Measurements from ENCODE around the gene MBTPS1. TPM values are rescaled to one million over a fixed set of nuclear protein-coding genes. Genes with fewer than 3 reads are reported as not detected.

Gene MBTPS1
- total RNA-seq, 1 donor from 2014 or later = 88.7 TPM

DNA sequence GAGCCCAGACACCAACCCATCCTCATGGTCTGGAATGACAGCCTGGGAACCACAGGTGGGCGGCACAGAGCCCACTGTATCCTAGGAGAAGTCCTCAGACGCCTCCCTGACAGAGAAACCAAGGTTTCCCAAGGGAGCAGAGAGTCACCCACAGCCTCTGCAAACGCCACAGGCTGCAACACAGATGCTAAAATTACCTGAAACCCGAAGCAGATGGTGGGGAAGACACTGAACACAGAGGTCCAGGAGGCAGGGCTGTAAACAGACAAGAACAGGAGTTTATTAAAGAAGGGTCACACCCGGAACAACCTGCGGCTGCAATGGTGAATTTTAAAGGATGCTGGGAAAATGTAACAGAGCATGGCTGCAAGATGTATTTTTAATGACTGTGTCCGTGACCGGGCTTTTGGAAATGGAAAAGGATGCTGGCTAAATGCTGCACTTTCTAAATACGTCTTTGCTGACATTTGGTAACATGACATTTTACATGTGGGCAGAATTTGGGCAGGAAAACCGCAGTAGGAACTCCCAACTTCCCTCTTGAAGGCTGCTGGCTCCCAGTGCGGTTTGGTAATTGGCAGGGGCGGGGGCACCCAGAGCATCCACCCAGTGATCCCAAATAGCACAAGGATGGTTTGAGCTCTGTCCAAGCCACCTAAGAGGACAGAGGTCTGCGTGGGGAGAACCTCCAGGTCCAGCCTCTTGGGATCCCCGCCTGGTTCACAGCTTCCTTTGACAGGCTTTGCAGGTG lies 87.3 kb downstream of the MBTPS1 start:
- Mint-ChIP-seq H3K27ac (ENCODE audit: unreplicated experiment) (no peak overlapping the region), H3K9me3 (ENCODE audit: low read depth) (no peaks in the 10 kb centered on the region), H3K27me3 (ENCODE audit: low read depth) (peaks cover 7% of the 10 kb centered on the region), H3K36me3 (ENCODE audit: low read depth) (no peaks in the 10 kb centered on the region), H3K4me3 (ENCODE audit: unreplicated experiment) (no peak overlapping the region), H3K4me1 (ENCODE audit: low read depth) (peaks cover 10% of the 10 kb centered on the region)
- DNase-seq (ENCODE audit: low spot score) = no peak
- TF ChIP-seq, protein P1, sequence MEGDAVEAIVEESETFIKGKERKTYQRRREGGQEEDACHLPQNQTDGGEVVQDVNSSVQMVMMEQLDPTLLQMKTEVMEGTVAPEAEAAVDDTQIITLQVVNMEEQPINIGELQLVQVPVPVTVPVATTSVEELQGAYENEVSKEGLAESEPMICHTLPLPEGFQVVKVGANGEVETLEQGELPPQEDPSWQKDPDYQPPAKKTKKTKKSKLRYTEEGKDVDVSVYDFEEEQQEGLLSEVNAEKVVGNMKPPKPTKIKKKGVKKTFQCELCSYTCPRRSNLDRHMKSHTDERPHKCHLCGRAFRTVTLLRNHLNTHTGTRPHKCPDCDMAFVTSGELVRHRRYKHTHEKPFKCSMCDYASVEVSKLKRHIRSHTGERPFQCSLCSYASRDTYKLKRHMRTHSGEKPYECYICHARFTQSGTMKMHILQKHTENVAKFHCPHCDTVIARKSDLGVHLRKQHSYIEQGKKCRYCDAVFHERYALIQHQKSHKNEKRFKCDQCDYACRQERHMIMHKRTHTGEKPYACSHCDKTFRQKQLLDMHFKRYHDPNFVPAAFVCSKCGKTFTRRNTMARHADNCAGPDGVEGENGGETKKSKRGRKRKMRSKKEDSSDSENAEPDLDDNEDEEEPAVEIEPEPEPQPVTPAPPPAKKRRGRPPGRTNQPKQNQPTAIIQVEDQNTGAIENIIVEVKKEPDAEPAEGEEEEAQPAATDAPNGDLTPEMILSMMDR (IDR thresholded peaks at IDR 0.05) = no peak

DNA sequence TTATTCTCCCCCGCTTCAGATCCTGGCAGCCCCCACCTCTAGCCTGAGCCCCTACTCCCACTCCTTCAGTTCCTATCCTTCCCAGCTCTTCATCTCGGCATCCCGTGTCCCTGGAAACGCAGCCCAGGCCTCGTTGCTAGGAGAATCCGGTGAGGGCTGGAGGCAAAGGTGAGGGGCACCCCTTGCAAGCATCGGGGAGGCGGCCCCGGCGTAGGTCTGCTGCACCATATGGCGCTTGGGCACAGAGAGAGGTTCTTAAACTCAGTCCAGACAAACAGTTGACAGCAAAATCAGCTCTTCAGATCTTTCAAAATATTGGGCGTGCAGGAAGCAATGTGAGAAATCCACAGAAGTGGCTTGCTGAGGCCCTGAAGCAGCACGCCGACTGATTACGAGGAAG lies 89.1 kb downstream of the MBTPS1 start:
- Mint-ChIP-seq H3K36me3 (ENCODE audit: low read depth) (no peaks in the 10 kb centered on the region), H3K4me1 (ENCODE audit: low read depth) (peaks cover 20% of the 10 kb centered on the region), H3K4me3 (ENCODE audit: unreplicated experiment) (no peak overlapping the region), H3K9me3 (ENCODE audit: low read depth) (no peaks in the 10 kb centered on the region), H3K27ac (ENCODE audit: unreplicated experiment) (no peak overlapping the region), H3K27me3 (ENCODE audit: low read depth) (peaks cover 7% of the 10 kb centered on the region)
- TF ChIP-seq, protein P1 (IDR thresholded peaks at IDR 0.05) = no peak
- DNase-seq (ENCODE audit: low spot score) = no peak

DNA sequence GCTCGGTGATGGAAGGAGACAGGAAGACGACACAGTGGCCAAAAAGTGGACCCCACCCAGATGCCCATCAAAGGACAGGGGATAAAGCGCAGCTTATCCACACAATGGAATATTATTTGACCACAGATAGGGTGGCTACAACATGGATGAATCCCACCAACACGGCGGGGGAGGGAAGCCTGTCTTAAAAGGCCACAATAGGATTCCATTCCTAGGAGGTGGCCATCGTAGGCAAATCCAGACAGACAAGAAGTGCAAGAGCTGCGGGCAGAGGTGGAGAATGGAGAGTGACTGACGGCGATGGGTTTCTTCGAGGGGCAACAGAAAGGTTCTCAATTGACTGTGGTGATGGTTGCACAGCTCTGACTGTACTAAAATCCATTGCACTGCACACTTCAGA lies 90.1 kb downstream of the MBTPS1 start:
- Mint-ChIP-seq H3K27ac (ENCODE audit: unreplicated experiment) (no peak overlapping the region), H3K9me3 (ENCODE audit: low read depth) (peaks cover 7% of the 10 kb centered on the region), H3K4me3 (ENCODE audit: unreplicated experiment) (no peak overlapping the region)

DNA sequence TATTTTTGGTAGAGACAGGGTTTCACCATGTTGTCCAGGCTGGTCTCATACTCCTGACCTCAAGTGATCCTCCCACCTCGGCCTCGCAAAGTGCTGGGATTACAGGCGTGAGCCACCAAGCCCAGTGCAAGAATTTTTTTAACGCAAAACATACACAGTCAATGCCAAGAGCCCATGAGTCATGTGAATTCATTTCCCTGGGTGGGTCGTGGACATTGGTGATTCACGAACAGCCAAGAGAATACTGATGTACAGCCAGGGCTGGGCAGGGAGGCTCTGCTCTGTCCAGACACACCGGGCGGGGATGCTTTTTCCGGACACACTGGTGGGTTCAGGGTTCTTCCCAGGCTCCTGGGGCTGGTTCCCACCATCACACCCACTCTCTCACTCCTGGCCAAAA lies 91.9 kb downstream of the MBTPS1 start:
- no peak for DNase-seq (ENCODE audit: low spot score)
- TF ChIP-seq, protein P1 (IDR thresholded peaks at IDR 0.05) = no peak
- H3K27ac Mint-ChIP-seq (ENCODE audit: unreplicated experiment) = peak overlapping the region; percentile 83
- H3K4me1 Mint-ChIP-seq (ENCODE audit: low read depth) = peaks cover 20% of the 10 kb centered on the region
- H3K9me3 Mint-ChIP-seq (ENCODE audit: low read depth) = peaks cover 11% of the 10 kb centered on the region
- peaks cover 3% of the 10 kb centered on the region for H3K27me3 Mint-ChIP-seq (ENCODE audit: low read depth)
- H3K36me3 Mint-ChIP-seq (ENCODE audit: low read depth) = peaks cover 4% of the 10 kb centered on the region
- no peak overlapping the region for H3K4me3 Mint-ChIP-seq (ENCODE audit: unreplicated experiment)

More for the DNA sequence above, 90.1 kb downstream of the MBTPS1 start:
- TF ChIP-seq, protein P1 (IDR thresholded peaks at IDR 0.05) = no peak
- H3K4me1 Mint-ChIP-seq (ENCODE audit: low read depth) = peaks cover 20% of the 10 kb centered on the region
- H3K36me3 Mint-ChIP-seq (ENCODE audit: low read depth) = peaks cover under 1% of the 10 kb centered on the region
- DNase-seq (ENCODE audit: low spot score) = no peak
- H3K27me3 Mint-ChIP-seq (ENCODE audit: low read depth) = peaks cover 7% of the 10 kb centered on the region

DNA sequence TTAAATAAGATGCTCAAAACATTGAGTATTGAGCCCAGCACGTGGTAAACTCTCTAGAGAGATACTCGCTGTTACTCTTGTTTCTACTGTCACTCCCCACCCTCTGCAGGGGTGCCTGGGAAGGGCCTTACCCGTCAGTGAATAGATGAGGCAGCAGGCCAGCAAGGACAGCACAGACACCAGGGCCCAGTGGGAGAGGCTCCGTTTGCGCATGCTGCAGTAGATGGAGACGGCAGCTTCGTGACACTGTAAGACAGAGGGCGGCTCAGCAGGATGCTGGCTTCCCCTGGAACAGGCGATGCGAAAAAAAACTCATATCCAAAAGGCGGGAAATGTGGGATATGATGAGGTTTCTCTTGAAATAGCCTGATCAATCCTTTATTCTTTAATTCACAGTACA lies 94.1 kb downstream of the MBTPS1 start:
- Mint-ChIP-seq H3K4me1 (ENCODE audit: low read depth) (peaks cover 20% of the 10 kb centered on the region), H3K4me3 (ENCODE audit: unreplicated experiment) (no peak overlapping the region), H3K27me3 (ENCODE audit: low read depth) (peaks cover 5% of the 10 kb centered on the region), H3K36me3 (ENCODE audit: low read depth) (peaks cover 8% of the 10 kb centered on the region), H3K9me3 (ENCODE audit: low read depth) (peaks cover 22% of the 10 kb centered on the region), H3K27ac (ENCODE audit: unreplicated experiment) (no peak overlapping the region)
- no peak for DNase-seq (ENCODE audit: low spot score)
- TF ChIP-seq, protein P1 (IDR thresholded peaks at IDR 0.05) = no peak
